Measurements from ENCODE around the gene SBF2.

The SBF2 gene

DNA sequence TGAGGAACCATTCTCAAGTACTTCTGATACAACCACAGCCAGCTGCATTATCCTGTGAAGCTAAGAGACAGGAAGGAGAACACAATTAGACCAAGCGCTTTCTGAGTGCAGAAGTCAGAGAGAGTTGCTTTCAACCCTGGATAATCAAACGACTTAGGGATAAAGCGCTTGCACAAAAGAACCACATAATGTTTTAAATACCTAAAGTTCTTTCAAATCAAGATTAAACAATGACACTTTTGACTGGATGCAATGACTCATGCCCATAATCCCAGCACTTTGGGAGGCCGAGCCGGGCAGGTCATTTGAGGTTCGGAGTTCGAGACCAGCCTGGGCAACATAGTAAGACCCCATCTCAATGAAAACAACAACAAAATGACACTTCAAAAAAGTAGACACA is 485.1 kb downstream of the SBF2 start:
- DNase-seq (ENCODE audit: low read depth): no peak

DNA sequence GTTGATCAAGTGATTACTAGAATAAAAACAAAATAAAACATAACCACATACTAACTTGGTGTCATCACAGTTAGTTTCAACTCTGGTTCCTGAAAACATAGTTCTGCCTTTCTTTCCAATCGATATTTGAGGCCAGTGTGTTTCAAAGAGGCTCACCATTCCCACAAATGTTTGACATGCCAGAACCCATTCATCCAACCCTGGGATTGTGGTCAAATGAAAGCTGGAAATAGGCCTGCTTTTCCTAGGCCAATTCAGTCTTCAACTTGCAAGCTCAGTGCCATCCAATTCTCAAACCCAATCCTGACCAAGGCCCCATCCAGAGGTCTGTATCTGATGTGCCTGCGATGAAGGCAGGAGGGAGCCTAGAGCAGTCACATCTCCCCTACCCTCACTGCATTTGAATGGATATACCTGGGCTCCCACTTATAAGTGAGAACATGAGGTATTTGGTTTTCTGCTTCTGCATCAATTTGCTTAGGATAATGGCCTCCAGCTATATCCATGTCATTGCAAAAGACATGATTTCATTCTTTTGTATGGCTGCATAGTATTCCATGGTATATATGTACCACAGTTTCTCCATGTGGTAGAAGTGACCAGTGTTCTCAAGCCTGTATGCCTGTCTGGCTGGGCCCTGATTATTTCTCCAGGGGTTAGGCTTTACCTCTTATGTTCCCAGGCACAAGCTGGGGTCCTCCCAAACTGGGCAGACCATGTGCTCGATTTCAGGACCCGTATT is 486.9 kb downstream of the SBF2 start:
- no peak for DNase-seq (ENCODE audit: low read depth)

DNA sequence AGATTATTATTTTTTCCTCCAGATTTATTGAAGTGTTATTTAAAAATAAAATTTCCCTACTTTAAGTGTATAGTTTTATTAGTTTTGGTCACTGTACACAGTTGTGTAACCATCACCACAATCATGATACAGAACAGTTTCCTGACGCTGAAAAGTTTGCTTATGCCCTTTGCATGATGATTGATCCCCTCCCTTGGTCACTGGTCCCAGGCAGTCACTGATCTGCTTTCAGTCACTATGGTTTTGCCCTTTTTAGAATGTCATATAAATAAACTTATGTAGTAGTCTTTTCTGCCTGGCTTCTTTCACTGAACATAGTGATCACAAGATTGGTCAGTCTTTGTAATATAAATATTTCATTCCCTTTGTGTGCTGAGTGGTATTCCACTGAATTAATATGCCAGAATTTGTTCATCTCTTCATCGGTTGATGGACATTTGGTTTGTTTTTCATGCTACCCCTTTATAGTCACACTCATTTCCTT is 489.6 kb downstream of the SBF2 start:
- DNase-seq (ENCODE audit: low read depth): no peak

DNA sequence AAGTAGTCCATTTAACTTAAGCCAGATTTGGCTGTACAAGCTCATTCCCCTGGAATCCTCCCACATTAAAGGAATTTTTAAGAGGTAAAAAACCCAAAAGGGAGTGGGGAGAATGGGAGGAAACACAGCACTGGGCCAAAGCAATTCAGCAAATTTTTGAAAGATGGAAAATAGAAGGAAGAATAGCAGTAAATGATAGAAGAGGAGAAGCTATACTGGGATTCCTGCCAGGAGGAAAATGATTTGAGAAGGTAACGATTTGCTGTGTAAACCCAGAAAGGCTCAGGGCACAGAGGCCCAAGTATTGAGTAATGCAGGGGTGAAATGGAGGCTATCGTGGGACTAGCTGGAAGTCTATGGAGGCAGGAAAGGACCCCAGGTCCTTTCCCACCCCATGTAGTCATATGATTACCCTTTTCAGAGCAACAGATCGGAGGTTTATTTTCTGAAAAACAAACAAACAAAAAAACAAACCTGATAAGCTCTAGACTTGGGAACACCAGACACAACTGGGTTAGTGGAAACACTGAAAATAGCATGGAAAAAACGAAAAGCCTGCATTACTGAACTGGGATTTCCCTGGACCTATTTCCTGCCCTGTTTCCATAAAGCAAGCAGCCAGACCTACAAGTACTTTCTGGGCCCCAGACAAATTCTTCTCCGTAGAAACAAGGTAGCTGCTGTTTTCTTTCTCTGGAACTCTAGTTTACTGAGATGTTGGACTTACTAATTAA is 490.2 kb downstream of the SBF2 start:
- DNase-seq (ENCODE audit: low read depth): no peak

DNA sequence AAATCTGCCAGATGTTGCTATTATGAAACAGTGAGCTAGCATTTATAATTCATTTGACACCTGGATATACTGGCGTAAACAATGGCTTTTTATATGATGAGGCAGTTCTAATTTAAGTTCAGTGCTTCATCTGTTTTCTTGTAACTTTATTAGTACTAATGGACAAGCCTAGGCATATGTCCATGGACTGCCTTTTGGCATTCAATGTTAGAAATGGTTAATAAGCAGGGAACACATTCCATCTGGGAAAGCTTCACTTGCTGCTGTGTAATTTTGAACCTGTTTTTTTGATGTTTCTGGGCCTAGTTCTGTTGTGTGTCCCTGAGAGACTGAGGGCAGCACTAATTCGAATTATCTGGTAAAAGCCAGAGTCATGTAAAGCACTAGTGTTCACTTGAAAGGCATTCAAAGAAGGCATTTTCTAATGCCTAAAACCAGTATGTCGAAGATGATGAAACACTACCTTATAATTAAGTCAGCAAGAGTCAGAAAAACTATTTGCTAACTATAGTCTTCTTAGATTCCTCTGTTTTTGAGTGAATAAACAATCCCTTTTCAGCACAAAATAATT is 491.6 kb downstream of the SBF2 start:
- no peak for DNase-seq (ENCODE audit: low read depth)

DNA sequence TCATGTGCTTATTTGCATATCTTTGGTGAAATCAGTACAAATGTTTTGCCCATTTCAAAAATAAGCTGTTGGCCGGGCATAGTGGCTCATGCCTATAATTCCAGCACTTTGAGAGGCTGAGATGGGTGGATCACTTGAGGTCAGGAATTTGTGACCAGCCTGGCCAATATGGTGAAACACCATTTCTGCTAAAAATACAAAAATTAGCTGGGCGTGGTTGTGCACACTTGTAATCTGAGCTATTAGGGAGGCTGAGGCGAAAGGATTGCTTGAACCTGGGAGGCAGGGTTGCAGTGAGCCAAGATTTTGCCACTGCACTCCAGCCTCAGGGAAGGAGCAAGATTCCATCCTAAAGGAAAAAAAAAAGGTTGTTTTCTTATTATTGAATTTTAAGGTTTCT is 494.1 kb downstream of the SBF2 start:
- DNase-seq (ENCODE audit: low read depth): no peak

DNA sequence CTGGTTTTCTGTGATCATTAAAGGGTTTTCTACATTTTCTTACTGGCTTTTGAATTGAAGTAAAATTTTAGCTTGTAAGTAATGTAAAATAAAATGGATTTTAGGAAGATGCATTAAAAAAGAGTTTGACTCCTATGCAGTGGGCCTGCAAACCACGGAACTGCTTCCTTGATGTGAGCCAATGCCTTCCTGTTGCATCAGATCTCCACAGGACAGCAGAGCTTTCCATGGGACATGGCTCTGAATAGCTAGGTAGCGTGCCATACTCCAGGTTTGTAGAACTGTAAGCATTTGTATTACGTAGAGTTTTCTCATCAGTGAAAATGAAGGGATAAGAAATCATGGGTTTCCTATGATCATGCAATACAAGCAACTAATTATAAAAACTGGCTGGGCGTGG is 496.7 kb downstream of the SBF2 start:
- no peak for DNase-seq (ENCODE audit: low read depth)

DNA sequence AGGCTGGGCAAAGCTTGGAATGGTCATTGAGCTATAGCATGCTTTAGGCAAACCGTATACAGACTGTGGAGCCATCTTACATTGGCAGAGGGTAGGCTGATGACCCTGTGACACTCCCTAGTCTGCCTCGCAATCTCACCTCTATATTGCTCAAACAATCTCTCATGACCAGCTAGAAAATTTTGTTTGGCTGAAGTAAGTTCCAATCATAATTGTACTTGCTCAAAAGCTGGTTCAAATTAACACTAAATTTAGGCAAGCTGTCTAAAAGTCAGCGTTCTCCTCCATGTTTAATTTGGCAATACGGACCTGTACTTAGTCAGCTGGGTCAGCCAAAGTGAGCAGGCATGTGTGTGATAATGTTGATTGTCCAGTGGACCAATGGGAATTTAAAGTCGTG is 497.2 kb downstream of the SBF2 start:
- DNase-seq (ENCODE audit: low read depth): no peak

DNA sequence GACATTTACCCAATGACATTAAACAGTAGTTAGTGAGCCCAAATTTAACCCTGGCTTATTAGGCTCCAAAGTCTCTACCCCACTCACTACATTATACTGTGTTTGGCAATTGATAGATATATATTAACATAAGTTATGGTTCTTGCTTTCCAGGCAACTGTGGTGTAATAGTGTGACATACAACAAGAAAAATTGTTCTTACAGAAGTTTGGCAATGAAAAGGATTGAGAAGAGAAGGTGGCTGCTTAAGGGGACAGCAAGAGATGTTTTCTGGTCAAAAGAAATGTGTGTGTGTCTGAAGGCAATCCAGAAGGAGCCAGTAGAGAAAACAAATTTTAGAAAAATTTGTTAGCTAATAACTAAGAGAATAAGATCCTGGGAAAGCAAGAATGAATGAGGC is 497.8 kb downstream of the SBF2 start:
- no peak for DNase-seq (ENCODE audit: low read depth)

DNA sequence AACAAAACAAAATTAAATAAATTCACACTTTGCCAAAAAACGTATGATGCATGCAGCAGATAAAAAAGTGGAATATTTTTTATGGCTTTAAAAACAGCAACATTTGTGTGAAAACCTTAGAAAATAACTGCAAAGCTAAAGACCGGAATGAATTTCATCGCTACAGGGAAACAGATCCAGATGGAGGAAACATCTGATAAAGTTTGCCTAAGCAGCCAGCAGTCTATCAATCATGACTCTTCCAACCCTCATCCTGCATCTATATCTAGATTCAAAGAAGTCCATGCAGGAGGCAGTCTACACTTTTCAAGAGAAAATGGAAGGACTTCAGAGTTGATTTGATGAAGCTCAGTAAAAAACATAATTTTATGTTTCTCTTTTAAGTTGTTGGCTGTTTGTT is 503.3 kb downstream of the SBF2 start:
- no peak for DNase-seq (ENCODE audit: low read depth)

DNA sequence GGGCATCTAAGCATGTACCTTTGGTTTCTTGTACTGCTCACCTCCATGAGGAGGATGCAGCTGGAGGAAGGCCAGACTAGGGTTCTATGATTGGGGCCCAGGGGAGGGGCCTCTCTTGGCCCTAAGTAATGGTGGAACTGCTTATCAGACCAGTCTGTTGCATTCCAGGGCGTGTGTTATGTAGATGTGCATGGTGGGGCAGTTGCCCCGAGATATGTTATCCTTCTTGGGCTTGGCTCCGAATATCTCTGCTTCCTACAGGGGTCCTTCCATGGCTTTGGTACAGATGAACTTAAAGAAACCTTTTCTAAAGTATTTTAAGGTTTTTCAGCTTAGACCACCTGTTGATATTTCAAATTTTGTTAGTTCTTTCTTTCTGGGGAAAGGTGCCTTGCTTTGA is 504.1 kb downstream of the SBF2 start:
- no peak for DNase-seq (ENCODE audit: low read depth)

DNA sequence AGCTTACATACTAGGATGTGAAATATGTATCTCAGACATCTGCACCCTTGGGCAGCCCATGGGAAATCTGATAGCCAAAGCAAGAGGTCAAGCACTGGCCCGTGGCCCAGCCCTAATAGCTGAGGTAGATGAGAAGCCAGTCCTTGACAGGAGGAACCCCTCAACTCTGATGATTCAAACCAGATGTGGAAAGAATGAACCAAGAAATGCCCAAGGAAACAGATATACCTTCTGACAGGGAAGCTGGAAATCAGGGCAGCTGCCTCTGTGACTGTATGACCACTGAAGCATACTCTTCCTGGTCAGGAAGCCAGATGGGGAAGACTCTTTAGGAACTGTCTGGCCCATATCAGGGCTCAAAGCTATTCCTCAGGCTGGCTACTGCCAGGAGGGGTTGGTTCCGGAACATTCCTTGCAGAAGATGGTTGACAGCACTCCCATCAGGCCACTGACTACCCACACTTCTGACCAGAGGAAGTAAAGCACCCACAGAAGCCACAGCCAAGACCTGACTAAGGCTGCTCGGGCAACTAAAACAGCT is 506.0 kb downstream of the SBF2 start:
- no peak for DNase-seq (ENCODE audit: low read depth)

DNA sequence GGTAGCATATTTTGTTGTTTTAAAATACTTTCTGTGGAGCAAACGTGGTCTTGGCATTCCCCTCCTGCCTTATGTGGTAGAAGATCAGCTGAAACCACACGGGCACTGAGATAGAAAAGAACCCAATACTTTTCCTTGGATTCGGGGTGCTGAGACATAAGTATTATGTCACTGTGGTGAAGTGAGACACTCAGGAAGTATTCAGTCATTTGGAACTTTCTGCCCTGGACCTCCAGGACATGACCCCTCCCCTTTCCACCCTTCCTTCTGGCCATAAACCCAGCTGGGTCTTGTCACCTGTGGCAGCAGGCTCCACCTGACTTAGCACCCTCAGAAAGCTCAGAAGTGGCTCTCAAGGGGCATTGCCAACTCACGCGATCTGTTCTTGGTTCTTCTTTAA is 506.8 kb downstream of the SBF2 start:
- no peak for DNase-seq (ENCODE audit: low read depth)

DNA sequence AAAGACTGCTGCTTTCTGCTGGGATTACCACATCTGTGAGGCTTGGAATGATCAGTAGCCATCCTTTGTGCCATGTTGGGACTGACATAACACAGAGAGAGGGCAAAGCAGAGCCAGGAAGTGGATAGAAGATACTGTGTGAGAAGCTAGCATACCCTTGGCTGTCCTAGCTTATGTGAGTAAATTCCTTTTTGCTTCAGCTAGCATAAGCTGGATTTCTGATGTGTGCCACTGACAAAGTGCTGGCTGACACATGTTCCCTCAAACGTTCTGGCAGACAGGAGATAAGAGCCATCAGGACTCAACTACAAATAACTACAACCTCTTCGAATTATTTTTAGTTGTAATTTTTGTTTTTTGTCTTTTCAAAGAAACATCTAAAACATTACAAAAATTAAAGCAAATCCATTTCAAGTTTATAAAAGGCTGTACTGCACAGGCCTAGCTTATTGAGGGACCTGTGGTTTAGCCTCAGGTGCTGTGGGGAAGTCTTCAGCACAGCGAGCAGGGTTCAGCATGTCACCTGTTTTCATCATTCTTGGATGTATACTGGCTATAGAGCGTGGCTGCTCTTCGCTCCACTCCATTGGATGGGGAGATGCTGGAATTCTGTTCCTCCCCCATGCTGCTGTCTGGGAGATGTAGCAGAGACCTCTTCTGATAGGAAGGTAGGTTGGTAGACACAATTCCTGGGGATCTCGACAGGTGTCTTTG is 509.3 kb downstream of the SBF2 start:
- no peak for DNase-seq (ENCODE audit: low read depth)

DNA sequence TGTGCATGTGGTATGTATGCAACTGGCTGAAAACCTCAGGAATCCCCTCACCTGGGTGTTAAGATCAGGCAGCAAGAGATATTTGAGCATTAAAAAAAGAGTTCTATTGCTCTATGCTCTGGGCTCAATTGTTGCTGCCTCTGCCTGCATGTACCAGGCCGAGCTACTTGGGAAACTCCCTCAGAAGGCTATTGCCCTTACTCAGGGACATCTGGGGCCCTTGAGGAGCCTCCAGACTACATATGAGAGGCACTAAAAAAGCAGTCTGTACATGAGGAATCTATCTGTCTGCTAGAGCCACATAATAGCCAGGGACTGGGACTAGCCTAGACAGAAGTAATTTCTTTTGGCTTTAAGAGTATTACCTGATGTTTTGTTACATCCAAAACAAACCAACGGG is 510.0 kb downstream of the SBF2 start:
- no peak for DNase-seq (ENCODE audit: low read depth)

DNA sequence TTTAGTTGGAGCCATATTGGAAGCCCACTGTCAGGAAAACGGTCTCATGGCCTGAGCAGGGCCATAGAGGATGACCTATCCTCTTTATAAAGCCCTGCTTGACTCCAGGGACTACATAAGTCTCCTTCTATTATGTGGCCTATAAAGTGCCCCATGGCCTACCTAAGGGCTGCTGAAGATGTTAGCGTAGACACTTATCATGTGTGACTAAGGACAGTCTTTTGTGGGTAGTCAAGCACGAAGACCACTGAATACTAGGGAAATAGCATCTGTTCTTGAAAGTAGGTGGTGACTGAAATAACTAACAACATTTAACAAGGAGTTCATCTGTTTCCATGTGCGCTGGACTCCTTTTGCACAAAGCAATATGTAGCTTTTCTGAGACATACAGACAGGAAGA is 513.1 kb downstream of the SBF2 start:
- DNase-seq (ENCODE audit: low read depth): no peak

DNA sequence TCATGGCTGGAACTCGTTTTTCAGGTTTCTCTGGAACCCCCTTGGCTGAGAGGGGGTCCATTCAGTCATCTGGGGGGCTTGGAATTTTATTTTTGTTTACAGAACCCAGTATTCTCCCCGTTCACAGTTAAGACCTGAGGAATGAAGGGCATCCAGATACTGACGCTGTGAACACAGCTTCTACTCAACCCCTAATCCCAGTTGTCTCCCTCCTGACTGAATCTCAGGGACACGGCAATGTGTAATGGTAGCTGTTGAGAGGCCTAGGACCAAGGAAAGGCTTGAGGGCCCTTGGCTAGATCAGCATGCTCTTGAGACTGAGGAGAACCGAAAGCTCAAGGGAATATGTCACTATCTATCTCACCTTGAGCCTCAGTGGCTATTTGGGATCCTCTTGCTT is 516.5 kb downstream of the SBF2 start:
- DNase-seq (ENCODE audit: low read depth): no peak

DNA sequence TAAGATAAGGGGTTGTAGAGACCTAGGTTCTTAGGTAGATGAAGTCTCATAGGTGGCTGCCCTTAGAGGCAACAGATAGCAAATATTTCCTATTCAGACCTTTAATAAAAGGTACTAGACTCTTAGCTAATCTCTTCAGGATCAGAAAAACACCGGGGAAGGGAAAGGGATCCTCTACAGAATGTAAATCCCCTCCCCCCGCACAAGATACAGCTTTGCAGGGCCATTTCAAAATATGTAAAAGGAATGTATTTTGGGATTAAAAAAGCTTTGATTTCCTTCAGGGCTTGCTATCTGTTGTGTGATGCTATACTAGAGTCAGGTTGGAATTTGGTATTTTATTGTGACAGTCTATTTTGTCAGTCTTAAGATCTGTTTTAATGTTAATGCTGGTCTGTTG is 517.0 kb downstream of the SBF2 start:
- no peak for DNase-seq (ENCODE audit: low read depth)

DNA sequence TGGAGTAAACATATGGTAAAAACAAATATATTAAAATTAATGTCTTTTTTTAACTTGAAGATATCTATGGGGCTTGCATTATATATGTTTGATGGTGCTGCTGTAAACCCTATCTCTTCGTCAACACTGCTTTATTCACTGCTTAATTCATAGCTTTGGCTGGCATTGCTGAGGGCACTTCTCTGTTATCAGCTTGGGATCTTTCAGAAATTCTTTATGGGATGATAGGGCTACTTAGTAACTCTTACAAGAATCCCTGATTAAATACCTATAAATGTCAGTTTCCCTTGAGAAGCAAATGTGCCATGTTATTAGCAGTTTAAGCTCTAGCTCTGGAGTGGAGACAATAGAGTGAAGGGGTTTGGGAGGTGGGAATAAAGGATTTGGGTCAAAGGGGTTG is 517.8 kb downstream of the SBF2 start:
- no peak for DNase-seq (ENCODE audit: low read depth)

DNA sequence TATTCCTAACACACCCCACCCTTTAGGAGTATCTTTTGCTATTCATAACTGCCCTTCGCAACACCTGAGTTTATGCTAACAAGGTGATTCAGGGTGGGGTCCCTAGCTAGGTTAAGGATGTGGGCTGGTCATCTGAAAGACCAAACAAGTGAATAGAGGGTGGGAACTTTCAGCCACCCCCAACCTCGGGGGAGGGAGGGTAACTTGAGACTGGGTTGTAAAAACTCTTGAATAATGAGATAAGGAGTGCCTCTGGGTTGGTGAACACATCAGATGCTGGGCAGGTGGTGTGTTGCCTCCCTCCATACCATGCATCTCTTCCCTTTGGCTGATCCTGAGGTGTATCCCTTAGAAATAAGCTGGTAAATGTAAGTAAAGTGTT is 518.6 kb downstream of the SBF2 start:
- no peak for DNase-seq (ENCODE audit: low read depth)

DNA sequence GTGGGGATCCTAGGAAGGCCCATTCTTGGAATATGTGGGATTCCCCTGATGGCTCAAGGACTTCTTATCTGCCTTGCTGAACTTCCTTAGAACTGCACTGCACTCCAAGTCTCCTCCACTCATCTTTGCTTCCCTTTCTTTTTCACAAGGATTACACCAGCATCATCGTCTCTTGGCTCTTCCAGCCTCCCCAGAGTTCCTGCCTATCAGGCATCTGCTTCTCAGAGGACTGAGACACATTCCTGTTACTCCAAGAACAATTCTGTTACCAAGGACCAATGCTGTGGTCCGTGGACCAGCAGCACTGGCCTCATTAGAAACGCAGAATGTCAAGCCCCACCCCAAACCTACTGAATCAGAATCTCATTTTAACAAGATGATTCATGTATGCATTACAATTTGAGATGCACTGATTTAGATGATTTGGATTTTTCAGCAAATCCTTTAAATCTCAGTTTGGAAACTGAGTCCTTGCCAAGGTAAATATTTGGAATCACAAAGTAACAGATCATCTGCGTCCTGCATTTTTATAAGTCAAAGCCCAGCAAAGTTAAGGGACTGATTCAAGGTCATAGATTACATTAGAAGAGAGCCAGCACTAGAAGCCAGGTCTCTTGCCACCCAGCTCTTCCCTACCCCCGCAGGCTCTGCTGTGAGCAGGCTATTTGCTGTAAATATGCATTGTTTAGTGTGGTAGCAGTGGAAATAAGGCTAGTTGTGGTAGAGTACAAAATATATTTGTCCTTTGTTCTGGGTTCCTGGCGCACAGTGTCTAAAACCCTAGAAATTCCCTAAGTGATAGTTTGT is 519.2 kb downstream of the SBF2 start:
- DNase-seq (ENCODE audit: low read depth): no peak

DNA sequence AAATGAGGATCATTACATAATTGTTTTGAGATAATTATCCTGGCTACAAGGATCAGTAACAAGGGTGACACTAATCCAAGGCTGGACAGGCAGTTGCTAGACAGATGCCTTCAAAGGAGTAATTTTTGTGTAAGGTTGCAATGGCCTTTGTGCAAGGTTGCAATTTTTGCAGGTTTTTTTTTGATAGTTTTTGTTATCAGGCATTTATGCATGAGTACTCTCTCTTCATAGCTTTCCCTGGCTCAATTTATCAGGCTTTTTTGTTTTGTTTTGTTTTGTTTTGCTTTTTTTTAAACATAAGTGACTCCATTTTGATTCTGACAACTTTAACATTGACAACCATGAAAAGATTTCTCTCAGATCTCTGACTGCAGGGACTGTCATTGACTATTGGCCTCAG is 519.9 kb downstream of the SBF2 start:
- DNase-seq (ENCODE audit: low read depth): no peak

Measured in activated T-cell treated with anti-CD3 and anti-CD28 coated beads for 24 hours (primary cell).